GM21723 (cell line): ENCODE data around the gene DYRK1A.
A peak's percentile ranks its signal among the peaks of the same experiment; 100 is the strongest.

ENCODE experiments used
- ATAC-seq: cut with Tn5 transposase; IDR thresholded peaks from one replicate; pipeline ENCODE4 v1.9.1; 2021; ENCODE audit warnings: mild to moderate bottlenecking, moderate library complexity; ENCODE audit not compliant: unreplicated experiment

The DYRK1A gene

GRCh38 chr21:37383784-37384311 is 17.3 kb downstream of the DYRK1A start:
- no peak for ATAC-seq

DNA sequence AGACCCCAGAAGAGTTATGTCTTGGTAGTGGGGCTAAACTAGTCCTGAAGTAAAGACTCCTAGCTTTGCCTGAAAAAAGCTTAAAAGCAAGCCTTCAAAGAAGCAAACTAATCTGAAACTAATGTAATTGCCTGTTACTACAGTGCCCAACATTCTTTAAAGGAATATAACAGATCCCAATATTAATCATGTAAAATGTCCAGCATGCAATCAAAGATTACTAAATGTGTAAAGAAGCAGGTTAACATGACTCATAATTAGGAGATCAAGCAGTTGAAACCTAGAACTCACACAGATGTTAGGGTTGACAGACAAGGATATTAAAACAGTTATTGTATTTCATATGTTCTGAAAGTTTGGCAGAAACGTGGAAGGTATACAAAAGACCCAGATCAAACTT is 17.8 kb downstream of the DYRK1A start:
- ATAC-seq, result no peak

DNA sequence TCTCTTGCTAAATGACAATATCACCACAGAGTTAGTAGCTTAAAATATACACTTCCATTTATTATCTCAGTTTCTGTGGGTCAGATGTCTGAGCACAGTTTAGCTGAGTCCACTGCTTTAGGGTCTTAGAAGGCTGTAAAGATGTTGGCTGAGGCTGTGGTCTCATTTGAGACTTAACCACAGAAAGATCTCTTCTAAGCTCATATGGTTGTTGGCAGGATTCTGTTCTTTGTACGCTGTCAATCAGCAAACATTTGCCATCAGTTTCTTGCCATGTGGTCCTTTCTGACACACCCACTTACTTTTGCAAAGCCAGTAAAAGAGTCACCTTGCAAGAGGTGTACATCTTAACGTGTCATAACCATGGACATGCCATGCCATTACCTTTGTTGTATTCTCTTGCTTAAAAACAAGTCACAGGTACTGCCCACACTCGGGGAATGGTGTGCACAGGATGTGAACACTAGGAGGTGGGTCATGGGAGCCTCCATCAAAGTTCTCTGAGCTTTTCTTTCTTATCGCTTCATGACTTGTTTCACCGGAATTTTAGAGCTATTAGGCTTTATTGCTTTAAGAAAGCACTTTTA is 18.7 kb downstream of the DYRK1A start:
- no peak for ATAC-seq

GRCh38 chr21:37386151-37386550 is 19.6 kb downstream of the DYRK1A start:
- ATAC-seq, result no peak

GRCh38 chr21:37389456-37389855 is 22.9 kb downstream of the DYRK1A start:
- no peak for ATAC-seq

GRCh38 chr21:37391666-37392065 is 25.1 kb downstream of the DYRK1A start:
- no peak for ATAC-seq

GRCh38 chr21:37392441-37392840 is 25.9 kb downstream of the DYRK1A start:
- no peak for ATAC-seq

GRCh38 chr21:37393030-37393429 is 26.5 kb downstream of the DYRK1A start:
- no peak for ATAC-seq

GRCh38 chr21:37393786-37394185 is 27.2 kb downstream of the DYRK1A start:
- ATAC-seq, result no peak

DNA sequence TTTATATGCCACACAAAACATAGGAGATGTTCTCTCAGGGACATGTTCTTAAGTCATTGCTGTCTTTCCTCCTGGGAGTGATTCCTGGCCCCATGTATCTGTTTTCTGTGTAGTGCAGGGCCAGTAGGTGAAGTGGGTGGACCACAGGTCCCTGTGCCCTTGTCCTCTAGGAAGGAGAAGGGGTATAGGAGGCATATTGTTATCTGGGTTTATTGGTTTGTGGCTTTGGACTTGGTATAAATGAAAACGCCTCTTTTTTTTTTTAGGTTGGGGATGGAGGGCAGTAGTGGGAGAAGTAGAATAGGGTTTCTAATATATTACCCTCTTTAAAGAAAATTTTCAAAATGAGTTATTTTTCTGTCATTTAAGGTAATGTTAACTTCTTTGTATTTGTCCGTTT is 29.4 kb downstream of the DYRK1A start:
- ATAC-seq, result no peak

DNA sequence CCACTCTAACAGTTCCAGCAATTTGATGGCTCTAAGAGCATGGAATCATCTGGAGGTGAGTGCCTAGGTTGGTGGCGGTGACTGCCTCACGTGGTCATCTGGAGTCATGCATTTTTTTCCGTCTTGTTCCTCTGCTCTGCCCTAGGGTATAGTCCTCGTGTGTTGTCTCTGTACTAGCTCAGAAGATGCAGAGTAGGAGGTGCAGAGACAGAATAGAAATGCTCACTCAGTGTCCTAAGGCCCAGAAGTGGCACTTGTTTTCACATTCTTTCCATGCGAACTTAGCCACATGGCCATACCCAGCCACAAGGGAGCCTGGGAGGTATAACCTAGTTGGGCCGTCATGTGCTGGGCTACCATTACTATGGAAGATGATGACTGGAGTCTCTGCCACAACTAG is 30.3 kb downstream of the DYRK1A start:
- no peak for ATAC-seq

GRCh38 chr21:37398697-37399096 is 32.1 kb downstream of the DYRK1A start:
- ATAC-seq, result no peak

- ATAC-seq, result no peak
Measured at GRCh38 chr21:37402251-37402867, 35.8 kb downstream of the DYRK1A start.

- ATAC-seq, result no peak
Measured at GRCh38 chr21:37405629-37406028, 39.1 kb downstream of the DYRK1A start.

GRCh38 chr21:37407719-37408420 is 41.3 kb downstream of the DYRK1A start:
- peak; percentile 68 for ATAC-seq

- no peak for ATAC-seq
Measured at GRCh38 chr21:37408464-37409193, 42.1 kb downstream of the DYRK1A start.

DNA sequence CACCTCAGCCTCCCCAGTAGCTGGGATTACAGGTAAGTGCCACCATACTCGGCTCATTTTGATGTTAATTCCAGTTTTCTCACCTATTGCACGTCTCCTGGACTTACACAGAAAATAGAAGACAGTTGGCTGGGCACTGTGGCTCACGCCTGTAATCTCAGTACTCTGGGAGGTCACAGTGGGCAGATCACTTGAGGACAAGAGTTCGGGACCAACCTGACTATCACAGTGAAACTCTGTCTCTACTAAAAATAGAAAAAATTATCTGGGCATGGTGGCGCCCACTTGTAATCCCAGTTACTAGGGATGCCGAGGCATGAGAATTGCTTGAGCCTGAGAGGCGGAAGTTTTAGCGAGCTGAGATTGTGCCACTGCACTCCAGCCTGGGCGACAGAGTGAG is 44.1 kb downstream of the DYRK1A start:
- ATAC-seq, result no peak

DNA sequence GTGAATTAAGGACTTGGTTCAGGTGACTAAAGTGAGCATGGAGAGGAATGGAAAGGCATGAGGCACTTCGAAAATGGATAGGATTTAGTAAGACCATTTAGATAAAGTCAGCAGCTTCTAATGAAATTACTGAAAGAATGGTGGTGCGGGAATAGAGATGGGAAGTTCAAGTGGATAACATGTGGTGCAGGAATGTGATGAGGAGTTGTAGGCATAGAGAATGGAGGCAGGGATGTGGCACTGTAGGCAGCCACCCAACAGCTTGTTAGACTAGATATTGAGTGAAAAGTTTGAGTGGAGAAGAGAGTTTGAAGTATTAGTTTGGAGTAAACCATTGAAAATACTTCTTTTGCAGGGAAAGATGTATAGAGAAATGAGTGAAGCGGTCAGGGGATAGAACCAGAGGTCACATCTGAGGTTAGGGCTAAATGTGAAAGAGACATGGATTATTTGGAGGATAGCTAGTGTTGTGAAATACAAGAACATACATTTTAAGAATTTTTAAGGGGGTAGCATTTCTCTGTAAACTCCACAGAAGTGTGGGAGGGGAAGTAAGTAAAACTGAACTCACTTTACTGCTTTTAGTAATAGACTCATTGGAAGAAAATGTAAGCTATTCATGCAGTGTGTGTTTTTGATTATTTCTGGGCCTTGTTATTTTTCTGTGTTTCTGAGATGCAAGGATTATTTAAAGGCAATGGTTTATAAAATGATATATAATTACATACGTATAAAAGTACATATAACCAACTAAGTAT is 46.2 kb downstream of the DYRK1A start:
- no peak for ATAC-seq

DNA sequence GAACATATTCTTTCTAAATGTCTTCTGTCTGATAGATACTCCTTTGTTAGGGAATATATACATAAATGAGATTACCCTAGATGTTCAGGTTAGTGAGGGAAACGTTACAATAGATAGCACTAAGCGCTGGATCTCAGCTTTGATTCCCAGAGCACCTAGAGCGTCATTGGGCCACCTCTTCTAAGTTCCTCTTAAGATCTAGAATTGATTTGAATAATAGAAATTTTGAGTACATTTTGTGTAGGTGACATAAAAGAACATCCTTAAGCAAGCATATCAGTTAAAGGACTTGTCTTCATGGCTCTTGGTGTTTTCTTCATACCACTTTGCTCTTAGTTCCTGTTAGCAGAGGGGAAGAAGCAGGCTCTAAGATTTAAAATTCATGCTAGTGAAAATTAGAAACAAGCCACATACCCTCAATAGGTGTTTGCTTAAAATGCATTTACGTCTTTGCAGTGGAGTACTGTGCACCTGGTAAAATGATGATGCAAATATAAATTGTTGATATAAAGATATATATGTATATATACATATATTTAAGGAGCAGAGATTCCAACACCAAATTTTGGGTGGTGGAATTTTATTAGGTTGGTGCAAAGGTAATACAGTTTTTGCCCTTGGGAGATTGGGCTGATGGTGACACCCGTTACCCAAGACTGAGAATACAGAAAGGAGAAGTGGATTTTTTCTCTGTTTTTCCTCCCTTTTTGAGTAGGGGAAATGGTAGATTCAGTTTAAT is 47.1 kb downstream of the DYRK1A start:
- ATAC-seq, result no peak
